HL-60 (cell line): ENCODE results near the gene TNFAIP8.

Experiments
- GABPA ChIP-seq: IDR thresholded peaks from 2 replicates; pipeline ENCODE4 v1.6.1; 2012; ENCODE audit warnings: low read depth
- POLR2AphosphoS5 ChIP-seq: IDR thresholded peaks from 2 replicates; pipeline ENCODE4 v1.6.1; 2012; ENCODE audit warnings: low read depth
- TF ChIP-seq, protein P1 (sequence below): IDR thresholded peaks from one replicate; pipeline ENCODE4 v1.5.1; 2011; ENCODE audit warnings: low read length, control low read depth, inconsistent platforms; ENCODE audit not compliant: insufficient read depth

DNA sequence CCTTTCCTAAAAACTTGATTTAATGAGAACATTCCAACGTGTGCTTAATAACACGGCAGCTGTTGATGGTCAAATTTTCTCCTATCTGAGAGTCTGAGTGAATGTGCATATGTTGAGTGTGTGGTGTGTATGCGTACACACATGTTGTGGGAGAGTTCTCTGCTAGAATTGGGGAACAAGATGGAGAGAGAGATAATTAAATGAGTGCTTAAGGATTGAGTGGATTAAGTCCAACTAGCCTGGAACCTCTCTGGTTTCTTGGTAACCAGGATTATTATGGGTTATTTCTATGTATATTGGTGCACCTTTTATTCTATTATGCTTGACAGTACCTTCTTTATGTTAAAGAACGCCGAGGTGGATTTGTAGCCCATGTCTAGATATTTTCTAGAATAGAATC, 36.4 kb upstream of the TNFAIP8 start:
- TF ChIP-seq, protein P1, sequence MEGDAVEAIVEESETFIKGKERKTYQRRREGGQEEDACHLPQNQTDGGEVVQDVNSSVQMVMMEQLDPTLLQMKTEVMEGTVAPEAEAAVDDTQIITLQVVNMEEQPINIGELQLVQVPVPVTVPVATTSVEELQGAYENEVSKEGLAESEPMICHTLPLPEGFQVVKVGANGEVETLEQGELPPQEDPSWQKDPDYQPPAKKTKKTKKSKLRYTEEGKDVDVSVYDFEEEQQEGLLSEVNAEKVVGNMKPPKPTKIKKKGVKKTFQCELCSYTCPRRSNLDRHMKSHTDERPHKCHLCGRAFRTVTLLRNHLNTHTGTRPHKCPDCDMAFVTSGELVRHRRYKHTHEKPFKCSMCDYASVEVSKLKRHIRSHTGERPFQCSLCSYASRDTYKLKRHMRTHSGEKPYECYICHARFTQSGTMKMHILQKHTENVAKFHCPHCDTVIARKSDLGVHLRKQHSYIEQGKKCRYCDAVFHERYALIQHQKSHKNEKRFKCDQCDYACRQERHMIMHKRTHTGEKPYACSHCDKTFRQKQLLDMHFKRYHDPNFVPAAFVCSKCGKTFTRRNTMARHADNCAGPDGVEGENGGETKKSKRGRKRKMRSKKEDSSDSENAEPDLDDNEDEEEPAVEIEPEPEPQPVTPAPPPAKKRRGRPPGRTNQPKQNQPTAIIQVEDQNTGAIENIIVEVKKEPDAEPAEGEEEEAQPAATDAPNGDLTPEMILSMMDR = no peak
- no peak for TF ChIP-seq GABPA
- no peak for TF ChIP-seq POLR2AphosphoS5
